Lung (tissue), 12 donors: ENCODE data around the gene PLCB2. TPM values are rescaled to one million over a fixed set of nuclear protein-coding genes. Genes with fewer than 3 reads are reported as not detected.

Source experiments
- ATAC-seq: fragments of 200-7000 bp; cut with Tn5 transposase; one replicate; pipeline ENCODE4 v1.9.1; 2020; ENCODE audit warnings: moderate number of reproducible peaks; ENCODE audit not compliant: insufficient read depth, low FRiP score
- DNase-seq, 3 donors: peaks; one replicate each; pipeline ENCODE4 v3.0.0-alpha.2; 2013 to 2017
- H3K27ac ChIP-seq, 2 donors: one replicate each; pipeline ENCODE4 v1.5.1; 2013; ENCODE audit warnings: mild to moderate bottlenecking in 2 of 2, moderate library complexity in 2 of 2, control low read depth in 1 of 2, inconsistent platforms in 1 of 2, low read depth in 1 of 2, low read length in 1 of 2
- H3K27me3 ChIP-seq, 3 donors: one replicate each; pipeline ENCODE4 v1.5.1; 2013; ENCODE audit warnings: low read length in 2 of 3; ENCODE audit not compliant: control insufficient read depth in 3 of 3, insufficient read depth in 3 of 3
- H3K36me3 ChIP-seq, 4 donors: one replicate each; pipeline ENCODE4 v1.5.1; 2013; ENCODE audit warnings: low read length in 4 of 4, mild to moderate bottlenecking in 1 of 4, moderate library complexity in 1 of 4; ENCODE audit not compliant: control insufficient read depth in 4 of 4, insufficient read depth in 4 of 4
- H3K4me1 ChIP-seq, 5 donors: one replicate each; pipeline ENCODE4 v1.5.1; 2013; ENCODE audit warnings: low read length in 5 of 5, mild to moderate bottlenecking in 2 of 5, moderate library complexity in 1 of 5; ENCODE audit not compliant: control insufficient read depth in 5 of 5, insufficient read depth in 5 of 5
- H3K4me3 ChIP-seq: one replicate; pipeline ENCODE4 v1.5.1; 2013; ENCODE audit warnings: mild to moderate bottlenecking, control low read depth, moderate library complexity
- H3K9ac ChIP-seq, 2 donors: one replicate each; pipeline ENCODE4 v1.5.1; 2013; ENCODE audit warnings: low read length in 2 of 2, control low read depth in 1 of 2; ENCODE audit not compliant: insufficient read depth in 1 of 2
- H3K9me3 ChIP-seq, 4 donors: one replicate each; pipeline ENCODE4 v1.5.1; 2013; ENCODE audit warnings: low read length in 3 of 4, mild to moderate bottlenecking in 1 of 4, moderate library complexity in 1 of 4; ENCODE audit not compliant: control insufficient read depth in 4 of 4, insufficient read depth in 3 of 4
- WGBS, 2 donors: extraction: QIAGEN DNeasy Blood & Tissue Kit; methylation state at CpG; one replicate each; pipeline ENCODE4 v1.1.7; 2013; 5-methylcytosine and 5-hydroxymethylcytosine counted together
- polyA plus RNA-seq, 2 donors: library from polyadenylated mRNA; stranded (reverse); fragments of 200-250 nt; gene quantifications; one replicate each; pipeline ENCODE4 v1.2.1, GENCODE V29; 2013
- total RNA-seq, 2 donors: library from RNA; depleted of rRNA in 1 of 2; stranded (reverse); fragments of >200 nt in 1 of 2; gene quantifications; one replicate each; pipeline ENCODE4 v1.2.1, GENCODE V29; 2014 to 2021
- TF ChIP-seq, protein P1 (sequence below): IDR thresholded peaks from 2 replicates; pipeline ENCODE4 v1.5.1; 2012; ENCODE audit warnings: mild to moderate bottlenecking; ENCODE audit errors: control extremely low read depth, extremely low read depth
- donor health status: control.
- donor health status: control.
- donor health status: Bipolar disorder and iron deficiency.
- donor health status: healthy.
- donor health status: DM: yes; HTN: yes; CAD: no.

Gene PLCB2
- total and polyA plus RNA-seq, 4 donors, result 17.9 to 76.7 (median 51.2) TPM

DNA sequence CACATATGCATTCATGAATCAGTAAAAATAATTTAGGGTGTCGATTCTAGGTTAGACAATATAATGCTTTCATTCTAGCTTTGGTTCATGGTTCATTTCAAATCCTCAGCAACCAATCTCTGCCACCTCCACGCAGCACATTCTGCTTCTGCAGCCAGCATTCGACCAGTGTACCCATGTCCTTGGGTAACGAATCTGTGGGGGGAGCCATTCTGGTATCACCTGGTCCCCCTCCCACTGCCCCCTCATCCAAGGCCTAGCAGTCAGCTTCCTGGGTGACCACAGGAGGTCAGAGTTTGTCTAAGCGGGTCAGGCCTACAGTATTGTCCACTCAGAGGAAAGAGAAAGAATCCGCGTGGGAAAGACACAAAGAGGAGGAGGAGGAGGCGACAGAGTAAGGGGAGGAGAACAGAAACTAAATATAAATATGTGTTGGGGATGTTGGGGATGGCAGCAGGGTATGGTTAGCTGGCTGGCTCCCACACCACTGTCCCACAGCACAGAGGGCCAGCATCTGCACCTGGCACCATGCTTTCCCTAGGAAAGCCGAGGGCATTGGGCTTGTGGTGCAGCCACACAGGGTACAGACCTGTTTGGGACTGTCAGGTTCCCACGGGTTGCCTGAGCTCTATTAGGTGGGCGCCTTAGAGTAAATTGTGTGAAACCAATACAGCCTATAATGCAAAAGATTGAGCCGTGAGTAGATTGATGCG lies 56.8 kb downstream of the PLCB2 start:
- WGBS, 2 donors, result 87 to 95% methylated on average over 13 of the region's 13 CpGs
- DNase-seq, result no peak

DNA sequence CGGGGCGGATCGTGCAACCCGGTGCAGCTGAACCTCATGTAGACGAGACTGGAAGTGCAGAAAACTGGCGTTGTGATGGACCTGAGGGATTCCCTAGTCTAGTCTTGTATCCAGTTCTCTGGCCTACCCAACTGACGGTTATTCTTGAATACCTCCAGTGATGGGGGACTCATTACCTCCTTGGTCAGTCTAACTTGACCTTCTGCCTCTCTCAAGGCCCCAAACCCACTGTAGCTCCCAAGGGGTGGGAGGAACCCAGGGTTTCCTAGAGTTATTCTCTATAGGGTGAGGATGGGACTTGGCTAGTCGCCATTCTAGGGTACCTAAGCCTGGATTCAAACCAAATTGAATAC lies 57.5 kb downstream of the PLCB2 start:
- no peak for DNase-seq
- WGBS, 2 donors, result 92 to 95% methylated on average over 8 of the region's 8 CpGs

More for the DNA sequence above, 56.8 kb downstream of the PLCB2 start:
- no peak for ATAC-seq
- H3K27me3 ChIP-seq, result peaks cover 0 to 23% (median 8%) of the 10 kb centered on the region in 3 donors
- no peaks in the 10 kb centered on the region for H3K9me3 ChIP-seq
- H3K4me3 ChIP-seq, result no peak overlapping the region
- TF ChIP-seq, protein P1, sequence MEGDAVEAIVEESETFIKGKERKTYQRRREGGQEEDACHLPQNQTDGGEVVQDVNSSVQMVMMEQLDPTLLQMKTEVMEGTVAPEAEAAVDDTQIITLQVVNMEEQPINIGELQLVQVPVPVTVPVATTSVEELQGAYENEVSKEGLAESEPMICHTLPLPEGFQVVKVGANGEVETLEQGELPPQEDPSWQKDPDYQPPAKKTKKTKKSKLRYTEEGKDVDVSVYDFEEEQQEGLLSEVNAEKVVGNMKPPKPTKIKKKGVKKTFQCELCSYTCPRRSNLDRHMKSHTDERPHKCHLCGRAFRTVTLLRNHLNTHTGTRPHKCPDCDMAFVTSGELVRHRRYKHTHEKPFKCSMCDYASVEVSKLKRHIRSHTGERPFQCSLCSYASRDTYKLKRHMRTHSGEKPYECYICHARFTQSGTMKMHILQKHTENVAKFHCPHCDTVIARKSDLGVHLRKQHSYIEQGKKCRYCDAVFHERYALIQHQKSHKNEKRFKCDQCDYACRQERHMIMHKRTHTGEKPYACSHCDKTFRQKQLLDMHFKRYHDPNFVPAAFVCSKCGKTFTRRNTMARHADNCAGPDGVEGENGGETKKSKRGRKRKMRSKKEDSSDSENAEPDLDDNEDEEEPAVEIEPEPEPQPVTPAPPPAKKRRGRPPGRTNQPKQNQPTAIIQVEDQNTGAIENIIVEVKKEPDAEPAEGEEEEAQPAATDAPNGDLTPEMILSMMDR, result no peak
- H3K4me1 ChIP-seq, result peaks cover 0 to 26% (median under 1%) of the 10 kb centered on the region in 5 donors
- H3K9ac ChIP-seq, result no peak overlapping the region
- H3K36me3 ChIP-seq, result no peaks in the 10 kb centered on the region
- no peak overlapping the region for H3K27ac ChIP-seq

DNA sequence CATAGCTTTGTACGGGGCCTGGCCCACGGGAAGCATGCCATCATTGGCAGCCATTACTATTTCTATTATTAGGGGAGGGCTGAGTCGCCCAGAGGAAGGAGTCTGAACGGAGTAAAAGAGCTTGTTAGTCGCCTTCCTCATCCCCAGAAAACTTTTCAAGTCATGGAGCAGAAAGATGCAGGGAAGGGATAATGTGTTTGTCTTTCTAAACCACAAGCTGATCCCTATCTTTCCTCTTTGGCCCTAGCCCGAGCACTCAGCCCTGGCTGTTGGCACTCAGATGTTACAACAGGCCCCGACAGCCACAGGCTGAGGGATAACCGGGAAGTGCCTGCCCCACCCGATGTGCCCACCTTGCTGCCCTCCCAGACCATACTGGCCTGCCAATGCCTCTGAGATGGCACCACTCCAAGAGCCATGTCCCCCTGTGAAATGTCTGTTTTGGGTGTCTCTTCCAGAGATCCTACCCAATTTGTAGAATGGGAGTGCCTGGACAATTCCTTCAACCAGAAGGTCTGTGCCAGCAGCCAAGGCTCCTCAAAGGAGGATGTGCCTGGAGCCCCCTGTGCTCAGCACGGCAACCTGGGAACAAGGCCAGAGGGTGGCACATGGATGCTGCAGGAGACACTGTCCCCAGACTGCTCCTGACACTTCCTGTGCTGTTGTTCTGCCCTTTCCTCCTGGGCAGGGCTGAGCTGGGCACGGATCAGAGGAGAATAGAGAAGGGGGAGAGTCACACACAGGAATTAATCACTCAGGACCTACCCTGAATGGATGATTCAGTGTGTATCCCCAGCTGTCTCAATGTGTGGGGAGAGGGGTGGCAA lies 58.0 kb downstream of the PLCB2 start:
- Histone ChIP-seq H3K27ac (no peak overlapping the region), H3K36me3 (no peaks in the 10 kb centered on the region), H3K4me1 (peaks cover 0 to 30% (median 7%) of the 10 kb centered on the region in 5 donors), H3K27me3 (peaks cover 0 to 18% (median 8%) of the 10 kb centered on the region in 3 donors), H3K9me3 (no peaks in the 10 kb centered on the region), H3K4me3 (no peak overlapping the region), H3K9ac (no peak overlapping the region)
- TF ChIP-seq, protein P1, result no peak
- DNase-seq, result no peak
- WGBS, 2 donors, result 52 to 53% methylated on average over 11 of the region's 11 CpGs
- ATAC-seq, result no peak

More for the DNA sequence above, 57.5 kb downstream of the PLCB2 start:
- H3K4me1 ChIP-seq, result peaks cover 0 to 30% (median 7%) of the 10 kb centered on the region in 5 donors
- no peaks in the 10 kb centered on the region for H3K9me3 ChIP-seq
- no peak overlapping the region for H3K27ac ChIP-seq
- peaks cover 0 to 22% (median 8%) of the 10 kb centered on the region in 3 donors for H3K27me3 ChIP-seq
- no peak overlapping the region for H3K9ac ChIP-seq
- ATAC-seq, result no peak
- no peak overlapping the region for H3K4me3 ChIP-seq
- H3K36me3 ChIP-seq, result no peaks in the 10 kb centered on the region
- TF ChIP-seq, protein P1, result no peak
